ENCODE results near the gene CADM3.

CADM3 gene

GRCh38 chr1:159212596-159212995, 41.2 kb downstream of the CADM3 start:
- H3K36me3 ChIP-seq = no peaks in the 10 kb centered on the region
- no peaks in the 10 kb centered on the region for H3K9me3 ChIP-seq
- TF ChIP-seq CTCF (IDR thresholded peaks at IDR 0.05; ENCODE audit: low read depth, low read length) = no peak
- no peaks in the 10 kb centered on the region for H3K4me1 ChIP-seq
- no peak for DNase-seq
- H3K4me3 ChIP-seq (ENCODE audit: low read depth, low read length) = no peak overlapping the region
- no peaks in the 10 kb centered on the region for H3K27me3 ChIP-seq

- peak; percentile 88 for TF ChIP-seq CTCF (IDR thresholded peaks at IDR 0.05; ENCODE audit: low read depth, low read length)
- H3K27me3 ChIP-seq = no peaks in the 10 kb centered on the region
- H3K9me3 ChIP-seq = no peaks in the 10 kb centered on the region; the same call in 1 of the 2 replicates
- H3K4me1 ChIP-seq = no peaks in the 10 kb centered on the region
- peak; percentile 37 for DNase-seq
- H3K4me3 ChIP-seq (ENCODE audit: low read depth, low read length) = no peak overlapping the region
- H3K36me3 ChIP-seq = no peaks in the 10 kb centered on the region
Measured at GRCh38 chr1:159214149-159214760, 42.8 kb downstream of the CADM3 start.

GRCh38 chr1:159218649-159219636, 47.5 kb downstream of the CADM3 start:
- Histone ChIP-seq H3K36me3 (no peaks in the 10 kb centered on the region), H3K9me3 (no peaks in the 10 kb centered on the region; the same call in 1 of the 2 replicates), H3K4me3 (ENCODE audit: low read depth, low read length) (no peak overlapping the region), H3K27me3 (no peaks in the 10 kb centered on the region), H3K4me1 (no peaks in the 10 kb centered on the region)
- TF ChIP-seq CTCF (IDR thresholded peaks at IDR 0.05; ENCODE audit: low read depth, low read length) = no peak
- no peak for DNase-seq

- H3K27me3 ChIP-seq = no peaks in the 10 kb centered on the region
- DNase-seq = no peak
- TF ChIP-seq CTCF (IDR thresholded peaks at IDR 0.05; ENCODE audit: low read depth, low read length) = no peak
- no peaks in the 10 kb centered on the region for H3K36me3 ChIP-seq
- no peaks in the 10 kb centered on the region; the same call in 1 of the 2 replicates for H3K9me3 ChIP-seq
- H3K4me3 ChIP-seq (ENCODE audit: low read depth, low read length) = no peak overlapping the region
- H3K4me1 ChIP-seq = no peaks in the 10 kb centered on the region
Measured at GRCh38 chr1:159222075-159222865, 50.9 kb downstream of the CADM3 start.

- DNase-seq = no peak
- H3K4me1 ChIP-seq = no peaks in the 10 kb centered on the region
- no peaks in the 10 kb centered on the region; the same call in 1 of the 2 replicates for H3K9me3 ChIP-seq
- H3K27me3 ChIP-seq = no peaks in the 10 kb centered on the region
- TF ChIP-seq CTCF (IDR thresholded peaks at IDR 0.05; ENCODE audit: low read depth, low read length) = no peak
- no peak overlapping the region for H3K4me3 ChIP-seq (ENCODE audit: low read depth, low read length)
- no peaks in the 10 kb centered on the region for H3K36me3 ChIP-seq
Measured at GRCh38 chr1:159223004-159223403, 51.6 kb downstream of the CADM3 start.
